K562 (cell line): ENCODE results near the gene ZMIZ1. TPM values are rescaled to one million over a fixed set of nuclear protein-coding genes. Genes with fewer than 3 reads are reported as not detected.

ENCODE experiments used
- ATAC-seq: fragments of 200-7000 bp; cut with Tn5 transposase; 3 replicates; pipeline ENCODE4 v1.9.1; 2020; ENCODE audit warnings: moderate library complexity
- BruUV-seq: library from RNA; stranded (reverse); fragments of 400-500 nt; replicated peaks from 2 replicates; lab custom pipeline; 2021; lab: Mats Ljungman, UMichigan
- CTCF ChIA-PET: fragments of 300-600 bp; formaldehyde crosslinking; extraction: SDS; loops from one replicate; lab custom pipeline; 2021; ENCODE audit warnings: low intra/inter-chr PET ratio; lab: Yijun Ruan, JAX
- POLR2A ChIA-PET: fragments of 300-600, 350-650 bp; sonication (Branson Sonifier 250); formaldehyde crosslinking; extraction: SDS; loops from one replicate; lab custom pipeline; 2021; ENCODE audit warnings: antibody characterized with exemption, inconsistent platforms; lab: Yijun Ruan, JAX
- DNase-seq, 4 experiments: peaks; one replicate each; pipeline versions ENCODE4 v3.0.0 to v3.0.0-alpha.2; 2011 to 2018; ENCODE audit warnings: low spot score in 3 of 4, mixed read lengths in 3 of 4; ENCODE audit errors: extremely low read depth in 1 of 4
- FAIRE-seq: peaks from 2 replicates; lab custom pipeline; 2011; peaks lifted over from hg19 to GRCh38; lab: Jason Lieb, UNC
- H2AFZ ChIP-seq: 2 replicates; pipeline ENCODE4 v1.6.0; 2011; ENCODE audit warnings: low read depth, low read length, control low read depth, inconsistent platforms
- H3K27ac ChIP-seq: fragments of 200-600 bp; 3 replicates; pipeline ENCODE4 v1.8.0; 2011; ENCODE audit warnings: low read depth, mild to moderate bottlenecking, control low read depth, inconsistent platforms, low read length, moderate library complexity, mixed read lengths; ENCODE audit errors: extremely low read depth
- H3K27me3 ChIP-seq, 2 experiments: fragments of 300-600 bp in 1 of 2; 2 replicates in 1 of 2; 3 replicates in 1 of 2; pipeline versions ENCODE4 v1.6.0 to v1.8.0; 2011; ENCODE audit warnings: inconsistent platforms in 2 of 2, low read length in 2 of 2, mild to moderate bottlenecking in 1 of 2, mixed read lengths in 1 of 2, moderate library complexity in 1 of 2; ENCODE audit not compliant: control insufficient read depth in 2 of 2, insufficient read depth in 2 of 2
- H3K36me3 ChIP-seq: fragments of 300-600 bp; 3 replicates; pipeline ENCODE4 v1.8.0; 2011; ENCODE audit warnings: mild to moderate bottlenecking, low read length, inconsistent platforms; ENCODE audit not compliant: control insufficient read depth, insufficient read depth
- H3K4me1 ChIP-seq, 2 experiments: fragments of 200-600 bp in 1 of 2; replicated peaks in 1 of 2; 2 replicates in 1 of 2; 3 replicates in 1 of 2; pipeline versions ENCODE4 v1.5.1 to v1.8.0; 2011; ENCODE audit warnings: inconsistent platforms in 2 of 2, low read length in 2 of 2, mild to moderate bottlenecking in 1 of 2, mixed read lengths in 1 of 2, moderate library complexity in 1 of 2; ENCODE audit not compliant: control insufficient read depth in 2 of 2, insufficient read depth in 2 of 2
- H3K4me2 ChIP-seq: 2 replicates; pipeline ENCODE4 v1.6.1; 2011; ENCODE audit warnings: low read length, control low read depth, inconsistent platforms, mixed read lengths; ENCODE audit not compliant: insufficient read depth
- H3K4me3 ChIP-seq: fragments of 200-600 bp; sonication (generic), shearing (Covaris generic); 2 replicates; pipeline ENCODE4 v1.5.1; 2016; ENCODE audit warnings: control low read depth, inconsistent platforms
- H3K79me2 ChIP-seq: fragments of 200-600 bp; 3 replicates; pipeline ENCODE4 v1.8.0; 2011; ENCODE audit warnings: low read length, inconsistent platforms; ENCODE audit not compliant: control insufficient read depth, insufficient read depth
- H3K9ac ChIP-seq, 2 experiments: 2 replicates each; pipeline versions ENCODE4 v1.6.0 to v1.6.1; 2011; ENCODE audit warnings: low read depth in 2 of 2, low read length in 2 of 2, control low read depth in 1 of 2, inconsistent platforms in 1 of 2, mild to moderate bottlenecking in 1 of 2, mixed read lengths in 1 of 2; ENCODE audit not compliant: insufficient read depth in 1 of 2
- H3K9me1 ChIP-seq: one replicate; pipeline ENCODE4 v1.6.0; 2011; ENCODE audit warnings: inconsistent platforms, mild to moderate bottlenecking, low read length, moderate library complexity; ENCODE audit not compliant: control insufficient read depth, insufficient read depth
- H3K9me3 ChIP-seq: replicated peaks from 2 replicates; pipeline ENCODE4 v1.5.1; 2011; ENCODE audit warnings: low read depth, low read length, inconsistent platforms; ENCODE audit not compliant: control insufficient read depth, insufficient read depth
- H4K20me1 ChIP-seq: replicated peaks from 2 replicates; pipeline ENCODE4 v1.6.1; 2011; ENCODE audit warnings: low read length, inconsistent platforms, mixed read lengths; ENCODE audit not compliant: control insufficient read depth, insufficient read depth
- ATF7 ChIP-seq: fragments of 450-650 bp; IDR thresholded peaks from 2 replicates; pipeline ENCODE4 v1.7.1; 2014; ENCODE audit warnings: mild to moderate bottlenecking, moderate library complexity
- EP300 ChIP-seq: IDR thresholded peaks from 2 replicates; pipeline ENCODE4 v1.6.1; 2012; ENCODE audit warnings: low read length, improper control_type of control experiment
- ETV1 ChIP-seq: fragments of 450-650 bp; conservative IDR thresholded peaks from 2 replicates; pipeline ENCODE4 v1.6.1; 2016; ENCODE audit warnings: missing genetic modification characterization, control low read depth, low read depth, missing compliant biosample characterization
- MAFK ChIP-seq: IDR thresholded peaks from 2 replicates; pipeline ENCODE4 v1.6.1; 2011; ENCODE audit warnings: low read length, improper control_type of control experiment
- MEIS2 ChIP-seq: fragments of 450-650 bp; IDR thresholded peaks from 2 replicates; pipeline ENCODE4 v1.6.1; 2014; ENCODE audit warnings: mild to moderate bottlenecking; ENCODE audit not compliant: partially characterized antibody
- TAF15 ChIP-seq: fragments of 200-400 bp; formaldehyde crosslinking; IDR thresholded peaks from 2 replicates; pipeline ENCODE4 v1.6.1; 2017; ENCODE audit warnings: mild to moderate bottlenecking, low read depth, low read length, moderate library complexity
- WGBS: fragments of 100-300 bp; shearing (Covaris generic); methylation state at CpG from one replicate; pipeline ENCODE4 v1.1.6; 2016; ENCODE audit warnings: low coverage, mixed read lengths; ENCODE audit not compliant: insufficient coverage; ENCODE audit errors: missing lambda C conversion rate; 5-methylcytosine and 5-hydroxymethylcytosine counted together
- in situ Hi-C: fragments of 300-500 bp; cut with MboI; formaldehyde crosslinking; loops from 4 replicates; pipeline ENCODE4 v1.15.0; 2018; ENCODE audit warnings: inconsistent platforms, mixed read lengths
- intact Hi-C: fragments of 100-400 bp; cut with micrococcal nuclease; formaldehyde crosslinking; loops from 2 replicates; pipeline ENCODE4 v1.14.2; 2022
- polyA plus RNA-seq, 8 experiments: library from polyadenylated mRNA; depleted of rRNA in 4 of 8; stranded (reverse) in 5 of 8; unstranded in 3 of 8; fragments of >200 nt; fragmentation: Nextera tagmentation in 2 of 8; fragmentation: Illumina TruSeq in 1 of 8; extraction: Ambion mirVana in 2 of 8; extraction: Trizol in 1 of 8; gene quantifications; 2 replicates each; pipeline versions ENCODE4 v1.2.1 to v1.2.3, GENCODE V29; 2011 to 2014; ENCODE audit warnings: inconsistent platforms in 1 of 8, missing spikeins in 1 of 8
- total RNA-seq, 7 experiments: library from RNA; depleted of rRNA in 6 of 7; stranded (reverse); fragments of >200 nt in 6 of 7; fragmentation: Illumina TruSeq in 2 of 7; extraction: Trizol in 2 of 7; gene quantifications; 2 replicates each; pipeline versions ENCODE4 v1.2.1 to v1.2.3, GENCODE V29; 2011 to 2021; ENCODE audit warnings: low replicate concordance in 1 of 7
- TF ChIP-seq, protein P1 (sequence below): fragments of 200-800 bp; sonication (Bioruptor generic); IDR thresholded peaks from 2 replicates; pipeline ENCODE4 v1.6.1; 2017; ENCODE audit warnings: missing genetic modification characterization, missing compliant biosample characterization
- TF ChIP-seq, protein P2 (sequence below): sonication (generic); IDR thresholded peaks from 2 replicates; pipeline ENCODE4 v1.6.1; 2016
- TF ChIP-seq, protein P3 (sequence below): sonication (generic); formaldehyde crosslinking; IDR thresholded peaks from 2 replicates; pipeline ENCODE4 v1.8.1; 2023; ENCODE audit warnings: mild to moderate bottlenecking, missing genetic modification reagents
- TF ChIP-seq, protein P4 (sequence below): sonication (generic); formaldehyde crosslinking; IDR thresholded peaks from 2 replicates; pipeline ENCODE4 v1.8.1; 2023; ENCODE audit warnings: mild to moderate bottlenecking, missing genetic modification reagents

Gene ZMIZ1
- total and polyA plus RNA-seq, 9 of the 15 experiments (the other 6 are each of a cell fraction or from before 2014, with no cell fraction given): 1.0 to 37.3 (median 4.3) TPM

DNA sequence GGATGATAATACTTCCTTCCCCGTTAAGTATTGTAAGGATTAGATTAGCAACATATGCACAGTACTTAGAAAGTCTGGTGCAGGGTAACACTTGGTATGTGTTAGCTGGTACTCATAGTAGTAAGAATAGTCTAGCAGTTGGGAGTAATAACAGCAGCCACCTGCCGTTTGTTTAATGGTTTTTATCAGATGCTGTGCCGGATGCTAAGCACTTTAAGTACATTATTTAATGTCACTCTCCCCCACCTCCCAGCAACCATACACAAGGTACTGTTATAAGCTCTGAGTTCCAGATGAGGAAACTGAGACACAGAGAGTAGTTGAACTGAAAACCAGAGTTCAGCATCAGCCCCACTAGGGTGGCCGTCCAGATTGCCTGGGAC is 60.1 kb downstream of the ZMIZ1 start:
- CTCF ChIA-PET: no interaction called here
- ATAC-seq (no peak), FAIRE-seq (no peak), DNase-seq (no peak)
- H3K27me3 ChIP-seq: no peaks in the 10 kb centered on the region
- H3K9ac ChIP-seq: peak overlapping the region in 1 of 2 experiments; percentile 53; a peak in 2 of 4 replicates
- H4K20me1 ChIP-seq: no peaks in the 10 kb centered on the region; the same call in none of the 2 replicates
- in situ Hi-C loops: no loop called here
- peaks cover 5% of the 10 kb centered on the region for H3K9me1 ChIP-seq
- no peak overlapping the region for H3K4me2 ChIP-seq
- no peak overlapping the region for H2AFZ ChIP-seq
- POLR2A ChIA-PET: interaction anchor here (2.2 kb wide), 1 partner anchor 13 kb away, joined by 8 read pairs; no protein-coding TSS in a partner anchor
- H3K79me2 ChIP-seq: peaks cover 15% of the 10 kb centered on the region
- intact Hi-C loops: loop anchor here (5.0 kb wide), 1 partner anchor 47 kb away; no protein-coding TSS in a partner anchor
- no TSS peak for BruUV-seq
- peak; percentile 44 for TF ChIP-seq MEIS2
- TF ChIP-seq, protein P1, sequence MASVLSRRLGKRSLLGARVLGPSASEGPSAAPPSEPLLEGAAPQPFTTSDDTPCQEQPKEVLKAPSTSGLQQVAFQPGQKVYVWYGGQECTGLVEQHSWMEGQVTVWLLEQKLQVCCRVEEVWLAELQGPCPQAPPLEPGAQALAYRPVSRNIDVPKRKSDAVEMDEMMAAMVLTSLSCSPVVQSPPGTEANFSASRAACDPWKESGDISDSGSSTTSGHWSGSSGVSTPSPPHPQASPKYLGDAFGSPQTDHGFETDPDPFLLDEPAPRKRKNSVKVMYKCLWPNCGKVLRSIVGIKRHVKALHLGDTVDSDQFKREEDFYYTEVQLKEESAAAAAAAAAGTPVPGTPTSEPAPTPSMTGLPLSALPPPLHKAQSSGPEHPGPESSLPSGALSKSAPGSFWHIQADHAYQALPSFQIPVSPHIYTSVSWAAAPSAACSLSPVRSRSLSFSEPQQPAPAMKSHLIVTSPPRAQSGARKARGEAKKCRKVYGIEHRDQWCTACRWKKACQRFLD: 0 out of 2 replicates have a peak, but pooled peaks have one; percentile 6
- TF ChIP-seq TAF15: no peak
- no peak for TF ChIP-seq ATF7
- TF ChIP-seq, protein P2, sequence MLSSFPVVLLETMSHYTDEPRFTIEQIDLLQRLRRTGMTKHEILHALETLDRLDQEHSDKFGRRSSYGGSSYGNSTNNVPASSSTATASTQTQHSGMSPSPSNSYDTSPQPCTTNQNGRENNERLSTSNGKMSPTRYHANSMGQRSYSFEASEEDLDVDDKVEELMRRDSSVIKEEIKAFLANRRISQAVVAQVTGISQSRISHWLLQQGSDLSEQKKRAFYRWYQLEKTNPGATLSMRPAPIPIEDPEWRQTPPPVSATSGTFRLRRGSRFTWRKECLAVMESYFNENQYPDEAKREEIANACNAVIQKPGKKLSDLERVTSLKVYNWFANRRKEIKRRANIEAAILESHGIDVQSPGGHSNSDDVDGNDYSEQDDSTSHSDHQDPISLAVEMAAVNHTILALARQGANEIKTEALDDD: peak; percentile 47; the same call in 1 of the 2 replicates
- no peak for TF ChIP-seq MAFK
- TF ChIP-seq ETV1 (tag): peak; percentile 88
- TF ChIP-seq, protein P3, sequence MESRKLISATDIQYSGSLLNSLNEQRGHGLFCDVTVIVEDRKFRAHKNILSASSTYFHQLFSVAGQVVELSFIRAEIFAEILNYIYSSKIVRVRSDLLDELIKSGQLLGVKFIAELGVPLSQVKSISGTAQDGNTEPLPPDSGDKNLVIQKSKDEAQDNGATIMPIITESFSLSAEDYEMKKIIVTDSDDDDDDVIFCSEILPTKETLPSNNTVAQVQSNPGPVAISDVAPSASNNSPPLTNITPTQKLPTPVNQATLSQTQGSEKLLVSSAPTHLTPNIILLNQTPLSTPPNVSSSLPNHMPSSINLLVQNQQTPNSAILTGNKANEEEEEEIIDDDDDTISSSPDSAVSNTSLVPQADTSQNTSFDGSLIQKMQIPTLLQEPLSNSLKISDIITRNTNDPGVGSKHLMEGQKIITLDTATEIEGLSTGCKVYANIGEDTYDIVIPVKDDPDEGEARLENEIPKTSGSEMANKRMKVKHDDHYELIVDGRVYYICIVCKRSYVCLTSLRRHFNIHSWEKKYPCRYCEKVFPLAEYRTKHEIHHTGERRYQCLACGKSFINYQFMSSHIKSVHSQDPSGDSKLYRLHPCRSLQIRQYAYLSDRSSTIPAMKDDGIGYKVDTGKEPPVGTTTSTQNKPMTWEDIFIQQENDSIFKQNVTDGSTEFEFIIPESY (CRISPR knock-in tag): no peak
- peak; percentile 37 for TF ChIP-seq EP300
- TF ChIP-seq, protein P4, sequence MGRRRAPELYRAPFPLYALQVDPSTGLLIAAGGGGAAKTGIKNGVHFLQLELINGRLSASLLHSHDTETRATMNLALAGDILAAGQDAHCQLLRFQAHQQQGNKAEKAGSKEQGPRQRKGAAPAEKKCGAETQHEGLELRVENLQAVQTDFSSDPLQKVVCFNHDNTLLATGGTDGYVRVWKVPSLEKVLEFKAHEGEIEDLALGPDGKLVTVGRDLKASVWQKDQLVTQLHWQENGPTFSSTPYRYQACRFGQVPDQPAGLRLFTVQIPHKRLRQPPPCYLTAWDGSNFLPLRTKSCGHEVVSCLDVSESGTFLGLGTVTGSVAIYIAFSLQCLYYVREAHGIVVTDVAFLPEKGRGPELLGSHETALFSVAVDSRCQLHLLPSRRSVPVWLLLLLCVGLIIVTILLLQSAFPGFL (CRISPR knock-in tag): 0 out of 2 replicates have a peak, but pooled peaks have one; percentile 72
- 11% methylated on average over 4 of the region's 4 CpGs for WGBS
- H3K9me3 ChIP-seq: no peaks in the 10 kb centered on the region
- H3K4me3 ChIP-seq: no peak overlapping the region
- H3K4me1 ChIP-seq: peaks cover 79 to 86% of the 10 kb centered on the region in 2 experiments
- peak overlapping the region; percentile 50; the same call in 1 of the 3 replicates for H3K27ac ChIP-seq
- H3K36me3 ChIP-seq: peaks cover 34% of the 10 kb centered on the region
